Neuronal stem cell (in vitro differentiated cells): ENCODE measurements around the gene RAD23B.

Source experiments
- DNase-seq: peaks from one replicate; pipeline ENCODE4 v3.0.0-alpha.2; 2013; ENCODE audit warnings: low spot score
- H2AFZ ChIP-seq: one replicate; pipeline ENCODE4 v1.6.1; 2013; ENCODE audit warnings: mild to moderate bottlenecking, low read length, inconsistent platforms
- H2AK5ac ChIP-seq: 2 replicates; pipeline ENCODE4 v1.6.1; 2013; ENCODE audit warnings: low read depth, mild to moderate bottlenecking, inconsistent platforms, low read length, moderate library complexity, mixed read lengths
- H2BK120ac ChIP-seq: 2 replicates; pipeline ENCODE4 v1.6.1; 2013; ENCODE audit warnings: low read depth, mild to moderate bottlenecking, inconsistent platforms, low read length, moderate library complexity, mixed read lengths
- H2BK12ac ChIP-seq: one replicate; pipeline ENCODE4 v1.6.1; 2013; ENCODE audit warnings: low read length, inconsistent platforms
- H2BK15ac ChIP-seq: 2 replicates; pipeline ENCODE4 v1.6.1; 2013; ENCODE audit warnings: mild to moderate bottlenecking, low read length, inconsistent platforms, mixed read lengths
- H2BK5ac ChIP-seq: one replicate; pipeline ENCODE4 v1.6.1; 2013; ENCODE audit warnings: inconsistent platforms, mild to moderate bottlenecking, low read length, moderate library complexity
- H3K14ac ChIP-seq: one replicate; pipeline ENCODE4 v1.6.1; 2013; ENCODE audit warnings: low read length, inconsistent platforms
- H3K18ac ChIP-seq: 2 replicates; pipeline ENCODE4 v1.6.1; 2013; ENCODE audit warnings: low read length, inconsistent platforms
- H3K23ac ChIP-seq: 2 replicates; pipeline ENCODE4 v1.6.1; 2013; ENCODE audit warnings: low read depth, mild to moderate bottlenecking, mixed read lengths, low read length, inconsistent platforms; ENCODE audit not compliant: poor library complexity
- H3K27ac ChIP-seq: replicated peaks from 3 replicates; pipeline ENCODE4 v1.5.1; 2013; ENCODE audit warnings: low read length, inconsistent platforms
- H3K27me3 ChIP-seq, 3 experiments: 2 replicates each; pipeline ENCODE4 v1.6.1; 2013; ENCODE audit warnings: low read length in 3 of 3, mild to moderate bottlenecking in 2 of 3, inconsistent platforms in 1 of 3, low read depth in 1 of 3, mixed read lengths in 1 of 3, moderate library complexity in 1 of 3; ENCODE audit not compliant: control insufficient read depth in 3 of 3, insufficient read depth in 3 of 3
- H3K36me3 ChIP-seq, 2 donors: replicated peaks in 1 of 2; 2 replicates each; pipeline ENCODE4 v1.6.1; 2013; ENCODE audit warnings: low read length in 2 of 2; ENCODE audit not compliant: control insufficient read depth in 2 of 2, insufficient read depth in 2 of 2
- H3K4ac ChIP-seq: 2 replicates; pipeline ENCODE4 v1.6.1; 2013; ENCODE audit warnings: inconsistent platforms, mild to moderate bottlenecking, low read length, moderate library complexity
- H3K4me1 ChIP-seq, 2 donors: 1 replicate in 1 of 2; 2 replicates in 1 of 2; pipeline ENCODE4 v1.6.1; 2013; ENCODE audit warnings: low read length in 2 of 2, low read depth in 1 of 2; ENCODE audit not compliant: control insufficient read depth in 2 of 2, insufficient read depth in 1 of 2
- H3K4me2 ChIP-seq: one replicate; pipeline ENCODE4 v1.6.1; 2013; ENCODE audit warnings: mild to moderate bottlenecking, low read length, inconsistent platforms; ENCODE audit not compliant: insufficient read depth, poor library complexity, severe bottlenecking
- H3K4me3 ChIP-seq, 2 donors: 2 replicates each; pipeline ENCODE4 v1.5.1; 2013; ENCODE audit warnings: low read length in 2 of 2, mild to moderate bottlenecking in 2 of 2, inconsistent platforms in 1 of 2, moderate library complexity in 1 of 2
- H3K79me1 ChIP-seq: one replicate; pipeline ENCODE4 v1.6.1; 2013; ENCODE audit warnings: low read depth, mild to moderate bottlenecking, inconsistent platforms, low read length, moderate library complexity
- H3K9ac ChIP-seq: one replicate; pipeline ENCODE4 v1.6.1; 2013; ENCODE audit warnings: mild to moderate bottlenecking, low read depth, low read length, inconsistent platforms; ENCODE audit not compliant: poor library complexity
- H3K9me3 ChIP-seq, 2 donors: replicated peaks in 1 of 2; 2 replicates each; pipeline versions ENCODE3 to v1.6.1; 2013; ENCODE audit warnings: low read length in 2 of 2, mild to moderate bottlenecking in 2 of 2, inconsistent platforms in 1 of 2, low read depth in 1 of 2, mixed read lengths in 1 of 2, moderate library complexity in 1 of 2; ENCODE audit not compliant: control insufficient read depth in 2 of 2, insufficient read depth in 1 of 2
- H4K8ac ChIP-seq: one replicate; pipeline ENCODE4 v1.6.1; 2013; ENCODE audit warnings: low read depth, mild to moderate bottlenecking, inconsistent platforms, low read length, moderate library complexity
- H4K91ac ChIP-seq: one replicate; pipeline ENCODE4 v1.6.1; 2013; ENCODE audit warnings: low read length, low read depth, mild to moderate bottlenecking, inconsistent platforms; ENCODE audit not compliant: poor library complexity
- WGBS, 2 donors: extraction: QIAGEN DNeasy Blood & Tissue Kit; methylation state at CpG; one replicate each; pipeline ENCODE4 v1.1.7; 2013; ENCODE audit warnings: missing lambda C conversion rate in 2 of 2, mixed read lengths in 1 of 2; ENCODE audit not compliant: insufficient read length in 2 of 2, insufficient replicate concordance in 1 of 2; ENCODE audit errors: extremely low coverage in 2 of 2; 5-methylcytosine and 5-hydroxymethylcytosine counted together

The RAD23B gene

GRCh38 chr9:107361816-107362215 lies 78.7 kb downstream of the RAD23B start:
- no peak overlapping the region for H2BK15ac ChIP-seq
- H3K4me3 ChIP-seq, result peak overlapping the region in 1 of 2 donors; percentile 15
- H2BK12ac ChIP-seq, result no peak overlapping the region
- no peak overlapping the region for H3K27ac ChIP-seq
- H2BK5ac ChIP-seq, result no peak overlapping the region
- no peak overlapping the region for H3K4ac ChIP-seq
- WGBS, 2 donors, result no CpG with 5 or more reads among the region's 4 CpGs
- DNase-seq, result no peak
- H2AK5ac ChIP-seq, result no peak overlapping the region
- no peak overlapping the region for H2BK120ac ChIP-seq
- H3K9ac ChIP-seq, result no peak overlapping the region
- H3K23ac ChIP-seq, result no peak overlapping the region
- H3K18ac ChIP-seq, result no peak overlapping the region
- no peak overlapping the region for H2AFZ ChIP-seq
- no peaks in the 10 kb centered on the region for H3K36me3 ChIP-seq
- H4K8ac ChIP-seq, result no peak overlapping the region
- peaks cover 0 to 4% of the 10 kb centered on the region in 2 donors for H3K4me1 ChIP-seq
- no peaks in the 10 kb centered on the region for H3K79me1 ChIP-seq
- no peak overlapping the region for H3K14ac ChIP-seq
- H3K27me3 ChIP-seq, result peaks cover 0 to 2% (median 0%) of the 10 kb centered on the region in 3 experiments
- no peak overlapping the region for H3K4me2 ChIP-seq
- no peaks in the 10 kb centered on the region for H3K9me3 ChIP-seq
- no peak overlapping the region for H4K91ac ChIP-seq

DNA sequence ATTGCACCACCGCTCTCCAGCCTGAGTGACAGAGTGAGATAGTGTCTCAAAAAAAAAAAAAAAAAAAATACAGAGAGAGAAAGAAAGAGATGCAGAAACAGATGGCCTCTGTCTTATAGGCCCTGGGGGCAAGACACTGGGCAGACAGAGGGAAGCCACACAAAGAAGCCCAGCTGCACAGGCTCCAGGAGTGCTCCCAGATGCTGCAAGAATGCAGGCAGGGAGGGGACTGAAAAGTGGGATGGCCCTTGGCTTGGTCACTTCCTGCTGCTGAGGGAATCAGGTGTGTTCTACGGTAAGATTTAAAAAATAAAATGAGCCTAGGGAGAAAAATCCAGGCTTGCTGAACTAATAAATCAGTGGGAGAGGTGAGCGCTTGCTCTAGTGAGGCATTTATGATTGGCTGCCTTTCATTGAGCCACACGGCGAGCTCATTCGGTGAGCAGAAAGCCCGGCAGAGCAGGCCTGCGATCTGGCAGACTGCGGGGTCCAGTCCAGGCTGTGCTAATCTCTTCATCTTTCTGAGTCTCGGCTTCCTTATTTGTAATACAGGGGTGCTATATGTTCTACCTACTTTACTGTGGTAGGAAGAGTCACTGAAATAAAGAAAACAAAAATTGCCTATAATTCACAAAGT lies 80.6 kb downstream of the RAD23B start:
- Histone ChIP-seq H3K4me1 (peaks cover 0 to 8% of the 10 kb centered on the region in 2 donors), H2AFZ (peak overlapping the region; percentile 89), H2BK120ac (no peak overlapping the region), H3K36me3 (no peaks in the 10 kb centered on the region), H3K4me2 (no peak overlapping the region), H2BK12ac (no peak overlapping the region), H3K18ac (no peak overlapping the region), H2AK5ac (no peak overlapping the region), H4K91ac (no peak overlapping the region), H3K27me3 (no peaks in the 10 kb centered on the region), H3K79me1 (no peaks in the 10 kb centered on the region), H3K27ac (peak overlapping the region; percentile 31), H4K8ac (no peak overlapping the region), H2BK15ac (peak overlapping the region; percentile 30), H3K9ac (no peak overlapping the region), H3K4ac (no peak overlapping the region), H3K23ac (no peak overlapping the region), H2BK5ac (no peak overlapping the region), H3K9me3 (no peaks in the 10 kb centered on the region), H3K14ac (no peak overlapping the region), H3K4me3 (peak overlapping the region in 1 of 2 donors; percentile 7)
- no CpG with 5 or more reads among the region's 10 CpGs for WGBS, 2 donors
- DNase-seq, result no peak

DNA sequence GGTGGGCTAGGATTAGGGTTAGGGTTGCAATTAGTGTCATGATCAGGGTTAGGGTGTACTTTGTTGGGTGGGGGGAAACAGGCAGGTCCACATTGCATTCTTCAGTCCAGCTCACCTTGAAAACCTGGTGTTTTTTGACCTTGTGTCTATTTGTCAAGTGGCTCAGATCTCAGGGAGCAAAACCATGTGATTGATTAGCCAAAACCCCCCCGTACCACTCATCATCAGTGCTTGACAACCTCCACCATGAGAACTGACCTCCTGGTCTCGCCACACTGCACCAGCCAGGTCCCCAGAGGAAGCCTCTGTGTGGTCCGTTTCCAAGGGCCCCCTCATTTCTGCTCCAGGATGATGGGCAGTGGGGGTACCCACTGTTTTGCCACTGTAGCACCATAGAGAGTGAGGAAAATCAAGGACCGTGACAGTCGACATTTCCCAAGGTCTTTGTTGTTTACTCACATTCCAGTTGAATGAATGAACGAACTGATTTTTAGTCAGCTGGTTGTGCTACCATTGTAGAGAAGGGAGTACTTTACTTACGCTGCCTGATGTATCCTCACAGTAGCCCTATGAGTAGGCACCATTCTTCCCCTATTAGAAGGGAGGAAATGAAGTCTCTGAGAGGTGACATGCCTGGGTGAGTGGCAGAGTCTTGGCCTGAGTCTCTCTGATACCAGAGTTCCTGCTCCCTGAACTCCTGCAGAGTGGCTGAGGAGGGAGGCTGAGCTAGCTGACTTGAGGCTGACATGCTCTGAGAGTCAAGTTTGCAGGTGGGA lies 84.8 kb downstream of the RAD23B start:
- Histone ChIP-seq H3K79me1 (no peaks in the 10 kb centered on the region), H4K91ac (no peak overlapping the region), H3K27ac (no peak overlapping the region), H2AK5ac (peak overlapping the region; percentile 23), H4K8ac (no peak overlapping the region), H3K14ac (no peak overlapping the region), H3K4me2 (no peak overlapping the region), H2BK120ac (no peak overlapping the region), H2BK15ac (no peak overlapping the region), H2AFZ (no peak overlapping the region), H2BK5ac (no peak overlapping the region), H3K9ac (no peak overlapping the region), H3K4ac (no peak overlapping the region), H3K36me3 (no peaks in the 10 kb centered on the region), H3K9me3 (no peaks in the 10 kb centered on the region), H3K23ac (no peak overlapping the region), H3K4me1 (peaks cover 0 to 11% of the 10 kb centered on the region in 2 donors), H3K27me3 (no peaks in the 10 kb centered on the region), H2BK12ac (no peak overlapping the region), H3K18ac (no peak overlapping the region), H3K4me3 (no peak overlapping the region)
- no CpG with 5 or more reads among the region's 7 CpGs for WGBS, 2 donors
- DNase-seq, result no peak

- Histone ChIP-seq H3K79me1 (no peaks in the 10 kb centered on the region), H3K18ac (peak overlapping the region; percentile 70), H2AFZ (no peak overlapping the region), H4K91ac (no peak overlapping the region), H3K9me3 (no peaks in the 10 kb centered on the region), H3K4ac (no peak overlapping the region), H2BK5ac (no peak overlapping the region), H3K9ac (no peak overlapping the region), H3K4me3 (no peak overlapping the region), H3K14ac (no peak overlapping the region), H2BK12ac (no peak overlapping the region), H3K36me3 (no peaks in the 10 kb centered on the region), H3K27me3 (no peaks in the 10 kb centered on the region), H3K27ac (no peak overlapping the region), H2BK15ac (peak overlapping the region; percentile 3), H4K8ac (no peak overlapping the region), H2BK120ac (no peak overlapping the region), H3K4me1 (peaks cover 0 to 8% of the 10 kb centered on the region in 2 donors), H3K4me2 (no peak overlapping the region), H2AK5ac (no peak overlapping the region), H3K23ac (no peak overlapping the region)
- no peak for DNase-seq
- no CpG with 5 or more reads among the region's 9 CpGs for WGBS, 2 donors
These were observed 85.6 kb downstream of the RAD23B start for GRCh38 chr9:107368696-107369095.
